Measurements from ENCODE around the gene PRKCZ. TPM values are rescaled to one million over a fixed set of nuclear protein-coding genes. Genes with fewer than 3 reads are reported as not detected.

Gene PRKCZ
- total RNA-seq, 1 donor from 2014 or later = 28.1 TPM

- no peak for DNase-seq (ENCODE audit: low read depth)
- no peak overlapping the region for H3K4me3 ChIP-seq (ENCODE audit: low read depth, low read length)
These were observed 166.5 kb downstream of the PRKCZ start for GRCh38 chr1:2216767-2217058.

DNA sequence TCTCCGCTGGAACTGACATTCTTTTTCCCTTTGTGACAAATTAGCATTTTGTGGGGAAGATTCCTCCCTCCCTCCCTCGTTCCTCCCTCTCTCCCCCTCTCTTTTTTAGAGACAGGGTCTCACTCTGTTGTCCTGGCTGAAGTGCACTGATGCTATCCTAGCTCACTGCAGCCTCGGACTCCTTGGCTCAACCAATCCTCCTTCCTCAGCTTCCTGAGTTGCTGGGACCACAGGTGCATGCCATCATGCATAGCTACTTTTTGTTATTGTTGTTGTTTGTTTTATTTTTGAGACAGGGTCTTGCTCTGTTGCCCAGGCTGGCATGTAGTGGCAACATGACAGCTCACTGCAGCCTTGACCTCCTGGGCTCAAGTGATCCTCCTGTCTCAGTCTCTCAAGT lies 171.1 kb downstream of the PRKCZ start:
- no peak for DNase-seq (ENCODE audit: low read depth)
- no peak overlapping the region for H3K4me3 ChIP-seq (ENCODE audit: low read depth, low read length)
- TF ChIP-seq, protein P1, sequence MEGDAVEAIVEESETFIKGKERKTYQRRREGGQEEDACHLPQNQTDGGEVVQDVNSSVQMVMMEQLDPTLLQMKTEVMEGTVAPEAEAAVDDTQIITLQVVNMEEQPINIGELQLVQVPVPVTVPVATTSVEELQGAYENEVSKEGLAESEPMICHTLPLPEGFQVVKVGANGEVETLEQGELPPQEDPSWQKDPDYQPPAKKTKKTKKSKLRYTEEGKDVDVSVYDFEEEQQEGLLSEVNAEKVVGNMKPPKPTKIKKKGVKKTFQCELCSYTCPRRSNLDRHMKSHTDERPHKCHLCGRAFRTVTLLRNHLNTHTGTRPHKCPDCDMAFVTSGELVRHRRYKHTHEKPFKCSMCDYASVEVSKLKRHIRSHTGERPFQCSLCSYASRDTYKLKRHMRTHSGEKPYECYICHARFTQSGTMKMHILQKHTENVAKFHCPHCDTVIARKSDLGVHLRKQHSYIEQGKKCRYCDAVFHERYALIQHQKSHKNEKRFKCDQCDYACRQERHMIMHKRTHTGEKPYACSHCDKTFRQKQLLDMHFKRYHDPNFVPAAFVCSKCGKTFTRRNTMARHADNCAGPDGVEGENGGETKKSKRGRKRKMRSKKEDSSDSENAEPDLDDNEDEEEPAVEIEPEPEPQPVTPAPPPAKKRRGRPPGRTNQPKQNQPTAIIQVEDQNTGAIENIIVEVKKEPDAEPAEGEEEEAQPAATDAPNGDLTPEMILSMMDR (conservative IDR thresholded peaks at IDR 0.05; ENCODE audit: low read depth, low read length) = no peak

More at GRCh38 chr1:2216767-2217058, 166.5 kb downstream of the PRKCZ start:
- TF ChIP-seq, protein P1 (conservative IDR thresholded peaks at IDR 0.05; ENCODE audit: low read depth, low read length) = no peak

DNA sequence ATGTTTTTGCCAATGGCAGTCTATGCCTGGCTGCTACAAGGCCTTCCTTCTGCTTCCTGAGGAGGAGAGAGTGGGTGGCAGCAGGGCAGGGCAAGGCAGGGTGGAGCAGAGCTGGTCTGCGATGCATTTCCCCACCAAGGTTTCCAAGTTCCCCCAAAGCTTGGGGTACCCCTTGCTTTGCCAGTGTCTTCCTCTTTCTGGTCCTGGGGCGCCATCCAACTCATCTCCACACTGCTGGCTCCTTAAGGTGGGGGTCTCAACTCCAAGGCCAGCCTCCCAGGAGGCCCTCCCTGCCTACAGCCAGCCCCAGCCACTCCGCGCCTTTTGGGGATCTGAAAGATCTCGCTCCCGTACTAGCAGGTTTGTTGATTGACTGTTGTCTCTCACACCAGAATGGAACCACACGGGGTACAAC lies 174.0 kb downstream of the PRKCZ start:
- no peak overlapping the region for H3K4me3 ChIP-seq (ENCODE audit: low read depth, low read length)
- TF ChIP-seq, protein P1 (conservative IDR thresholded peaks at IDR 0.05; ENCODE audit: low read depth, low read length) = no peak
- no peak for DNase-seq (ENCODE audit: low read depth)

GRCh38 chr1:2224631-2225428 lies 174.6 kb downstream of the PRKCZ start:
- TF ChIP-seq, protein P1 (conservative IDR thresholded peaks at IDR 0.05; ENCODE audit: low read depth, low read length) = no peak
- no peak for DNase-seq (ENCODE audit: low read depth)
- H3K4me3 ChIP-seq (ENCODE audit: low read depth, low read length) = no peak overlapping the region

- TF ChIP-seq, protein P1 (conservative IDR thresholded peaks at IDR 0.05; ENCODE audit: low read depth, low read length) = no peak
- peak overlapping the region; percentile 86 for H3K4me3 ChIP-seq (ENCODE audit: low read depth, low read length)
- no peak for DNase-seq (ENCODE audit: low read depth)
These were observed 176.5 kb downstream of the PRKCZ start for GRCh38 chr1:2226525-2227345.

GRCh38 chr1:2227346-2228156 lies 177.3 kb downstream of the PRKCZ start:
- peak overlapping the region; percentile 86 for H3K4me3 ChIP-seq (ENCODE audit: low read depth, low read length)
- DNase-seq (ENCODE audit: low read depth) = no peak
- TF ChIP-seq, protein P1 (conservative IDR thresholded peaks at IDR 0.05; ENCODE audit: low read depth, low read length) = no peak

All from epithelial cell of proximal tubule (primary cell).